Kidney glomerular epithelial cell (primary cell): ENCODE measurements around the gene UBE2Q2.
"Not testable (repeated sequence)": the region's sequence is repeated elsewhere in the genome, so short reads cannot be mapped to it uniquely, and the experiment has no call there.

Source experiments
- DNase-seq: peaks from one replicate; lab custom pipeline; 2025; lab: John Stamatoyannopoulos, UW

UBE2Q2 gene

GRCh38 chr15:75823860-75824613 is 19.2 kb upstream of the UBE2Q2 start:
- peak; percentile 29 for DNase-seq

- no peak for DNase-seq
These were observed 15.6 kb upstream of the UBE2Q2 start for GRCh38 chr15:75827691-75828090.

DNA sequence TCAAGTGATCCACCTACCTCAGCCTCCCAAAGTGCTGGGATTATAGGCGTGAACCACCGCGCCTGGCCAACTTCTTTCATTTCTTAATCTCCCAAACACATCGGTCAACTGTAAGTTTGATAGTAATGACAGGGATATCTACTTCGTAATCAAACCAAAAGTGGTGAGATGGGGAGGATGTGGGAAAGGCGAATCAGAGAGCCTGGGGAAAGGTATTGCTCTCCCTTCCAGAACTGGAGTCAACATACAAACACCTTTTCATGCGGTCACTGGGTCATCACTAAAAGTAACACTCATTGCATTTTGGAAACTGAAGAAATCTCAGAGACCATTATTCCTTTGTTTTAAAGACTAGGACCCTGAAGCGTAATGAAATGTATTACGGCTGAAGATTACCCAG is 14.8 kb upstream of the UBE2Q2 start:
- no peak for DNase-seq

DNA sequence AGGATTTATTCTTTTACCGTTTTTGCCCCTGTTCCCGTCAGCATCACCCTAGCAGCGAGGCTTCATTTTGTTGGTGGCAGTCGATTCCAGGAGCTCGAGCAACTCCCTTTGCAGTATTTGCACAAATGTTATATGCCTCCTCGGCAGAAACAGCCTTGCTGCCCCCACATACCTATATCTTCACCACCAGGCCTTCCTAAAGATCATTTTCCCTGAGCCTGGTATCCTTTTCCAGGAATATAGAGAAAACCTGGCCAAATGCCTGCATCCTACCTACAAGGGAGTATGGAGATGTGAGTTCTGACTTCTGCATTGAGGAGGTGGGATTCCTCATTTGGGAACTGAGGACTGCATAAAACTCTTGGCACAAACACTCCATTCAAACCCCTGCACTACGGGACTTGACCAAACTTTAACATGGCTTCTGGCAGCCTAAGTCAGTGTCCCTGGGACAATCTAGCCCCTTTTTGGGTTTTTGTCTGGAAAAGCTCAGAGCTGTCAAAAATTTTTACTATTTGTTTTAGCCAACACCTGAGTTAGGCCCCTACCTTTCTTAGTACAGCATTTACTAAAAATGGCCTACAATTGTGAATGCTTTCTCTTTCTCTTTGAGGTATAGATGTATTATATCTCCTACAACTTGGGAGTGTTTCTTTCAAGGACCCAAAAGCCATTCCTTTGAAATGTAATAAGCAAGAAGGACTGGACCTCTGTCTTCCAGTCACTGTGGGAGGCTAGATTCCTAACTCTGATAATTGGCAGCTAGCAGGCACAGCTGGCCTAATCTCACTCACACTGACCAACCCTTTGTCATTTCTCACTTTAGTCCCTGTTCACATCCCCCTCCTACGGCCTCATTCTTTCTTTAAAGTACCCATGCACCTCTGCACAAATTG is 12.1 kb upstream of the UBE2Q2 start:
- DNase-seq, result no peak

DNA sequence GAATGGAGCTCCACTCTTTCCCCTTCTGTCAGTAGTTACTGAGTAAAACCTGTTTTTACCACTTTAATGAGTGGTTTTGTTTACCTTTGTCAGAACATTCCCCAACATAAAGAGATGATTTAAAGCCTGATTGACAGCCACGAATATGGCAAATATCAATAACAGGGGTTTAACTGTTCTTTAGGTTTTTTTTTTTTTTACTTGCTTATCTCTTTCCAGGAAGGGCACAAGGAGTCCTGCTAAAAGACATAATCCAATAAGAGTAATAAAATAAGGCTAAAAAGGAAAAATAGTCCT is 11.5 kb upstream of the UBE2Q2 start:
- DNase-seq, result no peak

GRCh38 chr15:75832114-75832513 is 11.1 kb upstream of the UBE2Q2 start:
- DNase-seq, result no peak

DNA sequence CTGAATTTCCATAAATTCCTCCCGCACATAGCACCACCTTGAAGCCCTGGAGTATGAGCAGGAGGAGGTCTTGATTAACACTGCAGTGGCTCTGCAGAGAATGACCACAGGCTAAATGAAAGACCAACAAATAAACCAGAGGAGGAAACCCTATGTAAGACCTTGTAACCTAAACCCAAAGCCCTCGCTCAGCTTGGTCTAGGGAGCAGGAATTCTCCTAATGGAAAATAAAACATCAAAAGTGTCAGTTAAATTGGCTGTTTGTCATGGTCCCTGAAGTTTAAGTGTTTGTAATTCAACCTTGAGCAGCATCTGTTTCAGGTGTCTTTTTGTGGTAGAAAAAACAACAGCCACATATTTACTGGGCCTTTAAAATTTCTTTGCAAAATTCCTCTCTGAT is 9.2 kb upstream of the UBE2Q2 start:
- DNase-seq, result no peak

DNA sequence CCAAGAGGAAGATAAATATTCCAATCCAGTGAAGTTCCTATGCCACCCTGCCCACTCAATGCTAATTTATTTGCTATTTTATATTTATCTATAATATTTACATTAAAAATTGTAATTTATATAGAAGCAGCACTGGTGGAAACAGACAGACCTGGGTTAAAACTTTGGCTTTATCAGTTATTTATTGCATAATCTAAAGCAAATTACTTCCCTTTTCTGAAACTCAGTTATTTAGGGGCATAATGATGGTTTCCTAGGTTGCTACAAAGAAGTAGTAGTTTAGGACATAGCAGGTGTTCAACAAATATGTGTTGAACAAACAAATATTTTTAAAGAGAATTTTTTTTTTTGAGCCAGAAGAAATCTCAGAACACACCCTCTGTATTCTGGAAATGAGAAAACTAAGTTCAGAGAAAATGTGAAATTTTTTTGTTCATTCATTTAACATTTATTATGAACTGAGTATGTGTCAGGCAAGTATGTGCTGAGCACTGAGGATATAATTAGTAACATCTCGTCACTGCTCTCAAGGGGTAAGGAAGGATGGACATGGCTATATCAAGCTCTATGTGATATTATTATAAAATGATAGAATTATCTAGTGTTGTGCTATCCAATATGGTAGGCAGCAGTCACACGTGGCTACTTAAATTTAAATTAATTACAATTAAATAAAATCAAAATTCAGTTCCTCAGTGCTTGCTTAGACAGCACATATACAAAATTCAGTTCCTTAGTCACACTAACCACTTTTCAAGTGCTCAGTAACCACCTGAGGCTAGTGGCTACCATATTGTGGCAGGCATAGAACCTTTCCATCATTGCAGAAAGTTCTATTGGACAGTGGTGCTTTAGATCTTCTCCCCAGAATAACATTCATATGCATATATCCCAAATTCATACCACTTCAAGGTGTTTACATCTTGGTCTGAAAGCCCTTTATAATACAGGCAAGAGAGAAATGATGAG is 7.0 kb upstream of the UBE2Q2 start:
- DNase-seq, result no peak

DNA sequence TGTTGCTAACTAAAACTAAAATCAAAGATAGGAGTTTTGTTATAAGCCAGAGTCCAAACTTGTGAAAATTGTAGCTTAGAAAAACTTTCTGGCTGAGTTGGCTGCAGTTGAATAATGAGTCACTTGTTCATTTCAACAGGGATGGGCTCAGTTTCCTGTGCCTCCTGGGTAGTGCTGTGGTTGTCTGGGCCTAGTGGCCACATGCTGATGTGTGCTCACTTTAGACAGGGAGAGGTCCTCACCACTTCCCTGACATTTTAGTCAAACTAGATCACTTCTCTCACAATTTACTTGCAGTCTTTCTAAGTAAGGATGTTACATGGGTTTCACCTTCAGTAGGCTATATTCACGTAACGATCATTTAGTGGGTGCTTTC is 6.3 kb upstream of the UBE2Q2 start:
- peak; percentile 51 for DNase-seq

DNA sequence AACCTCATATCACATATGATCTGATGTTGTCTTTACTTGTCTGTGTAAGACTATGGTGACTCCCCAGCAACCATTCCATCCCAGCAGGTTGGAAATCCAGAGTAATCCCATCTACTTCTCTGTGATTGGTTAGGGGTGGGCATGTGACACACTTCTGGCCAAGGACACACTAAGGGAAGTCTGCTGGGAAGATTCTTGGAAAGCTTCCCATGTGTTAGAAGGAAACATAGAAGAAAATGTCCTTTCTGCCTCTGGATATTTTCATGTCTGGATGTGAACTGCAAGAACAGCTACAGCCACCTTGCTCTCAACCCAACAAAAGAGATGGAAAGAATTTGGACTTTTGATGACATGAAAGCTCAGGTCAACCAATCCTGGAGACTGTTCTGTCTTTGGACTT is 2.6 kb upstream of the UBE2Q2 start:
- no peak for DNase-seq

GRCh38 chr15:75841626-75842025 is 1.6 kb upstream of the UBE2Q2 start:
- DNase-seq, result no peak

- DNase-seq, result peak; percentile 42
These were observed 683 bp downstream of the UBE2Q2 start for GRCh38 chr15:75843678-75844581.

- DNase-seq, result no peak
These were observed 1.5 kb downstream of the UBE2Q2 start for GRCh38 chr15:75844629-75845335.

DNA sequence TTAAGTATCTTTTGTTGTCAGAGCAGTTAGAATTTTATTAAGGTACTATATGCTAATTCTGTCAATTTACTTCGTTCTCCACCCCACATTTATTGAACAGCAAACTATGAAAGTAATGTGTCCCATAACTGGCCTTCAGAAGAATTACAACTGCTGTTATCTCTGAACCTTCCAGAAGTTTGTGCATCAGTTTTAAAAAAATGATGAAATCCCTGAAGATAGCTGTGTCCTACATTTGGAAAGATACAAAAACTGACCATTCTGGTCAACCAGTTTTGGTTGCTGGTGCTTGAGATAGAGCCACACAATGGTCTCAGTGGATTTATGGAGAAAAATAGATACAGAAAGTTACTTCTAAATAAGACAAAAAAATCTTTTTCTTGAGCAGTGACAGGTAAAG is 5.9 kb downstream of the UBE2Q2 start:
- no peak for DNase-seq

DNA sequence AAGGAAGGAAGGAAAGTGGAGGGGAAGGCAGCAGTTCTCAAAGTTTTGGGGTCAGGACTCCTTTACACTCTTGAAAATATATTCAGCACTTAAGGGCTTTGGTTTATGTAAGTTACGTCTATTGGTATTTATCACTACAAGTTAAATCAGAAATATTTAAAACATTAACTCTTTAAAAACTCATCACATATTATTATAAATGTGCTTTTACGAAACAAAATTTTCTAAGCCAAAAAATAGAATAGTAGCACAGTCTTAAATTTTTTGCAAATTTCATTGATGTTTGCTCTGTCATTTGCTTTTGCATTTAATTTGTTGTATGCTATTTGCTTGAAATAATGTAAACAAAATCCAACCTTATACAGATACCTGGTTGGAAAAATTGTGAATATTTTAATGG is 7.5 kb downstream of the UBE2Q2 start:
- DNase-seq, result no peak

DNA sequence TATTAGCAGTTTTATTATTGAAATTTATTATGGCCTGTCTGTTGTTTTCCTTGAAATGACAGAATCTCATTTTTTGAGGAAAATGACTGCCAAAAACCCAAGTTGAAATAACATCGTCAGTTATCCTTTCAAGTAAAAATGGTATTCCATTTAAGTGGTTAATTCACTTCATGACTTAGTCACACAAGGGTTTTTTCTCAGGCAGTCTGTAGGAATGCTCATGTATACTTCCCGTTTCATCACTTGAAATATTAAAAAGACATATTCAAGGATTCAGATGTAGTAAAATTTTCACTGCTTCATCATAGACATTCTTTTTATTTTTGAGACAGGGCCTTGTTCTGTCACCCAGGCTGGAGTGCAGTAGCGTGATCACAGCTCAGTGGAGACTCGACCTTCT is 8.3 kb downstream of the UBE2Q2 start:
- DNase-seq, result not testable (repeated sequence)

DNA sequence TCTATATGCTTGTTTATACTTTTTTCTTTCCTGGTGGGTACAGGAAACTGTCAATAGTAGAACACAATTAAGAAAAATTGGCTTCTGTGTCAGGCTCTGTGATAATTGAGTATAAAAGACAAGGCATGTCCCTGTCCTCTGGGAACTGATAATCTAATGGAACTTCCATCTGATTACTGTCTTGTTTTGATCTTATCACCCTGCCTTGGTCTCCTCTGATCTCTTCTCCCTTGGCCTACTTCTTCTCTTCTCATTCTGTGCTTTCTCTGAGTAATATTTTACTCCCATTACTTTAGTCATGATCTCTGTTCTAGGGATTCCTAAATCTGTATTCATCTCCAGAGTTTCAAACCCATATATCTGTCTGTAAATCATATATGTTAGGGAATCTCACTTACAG is 14.6 kb downstream of the UBE2Q2 start:
- no peak for DNase-seq

- DNase-seq, result no peak
These were observed 18.6 kb downstream of the UBE2Q2 start for GRCh38 chr15:75861750-75862402.

GRCh38 chr15:75862796-75863195 is 19.5 kb downstream of the UBE2Q2 start:
- DNase-seq, result no peak
